Keratinocyte (primary cell): Measurements from ENCODE around the gene VWC2.

Experiments
- CTCF ChIP-seq, 3 experiments: IDR thresholded peaks in 1 of 3; conservative IDR thresholded peaks in 1 of 3; optimal IDR thresholded peaks in 1 of 3; 2 replicates in 2 of 3; 3 replicates in 1 of 3; pipeline versions ENCODE3 to v1.5.1; 2011; ENCODE audit warnings: low read length in 3 of 3, mild to moderate bottlenecking in 3 of 3, moderate library complexity in 2 of 3, control low read depth in 1 of 3, inconsistent platforms in 1 of 3; ENCODE audit not compliant: insufficient read depth in 2 of 3; ENCODE audit errors: extremely low read depth in 1 of 3
- EZH2 ChIP-seq: IDR thresholded peaks from one replicate; pipeline ENCODE4 v1.6.1; 2012; ENCODE audit warnings: inconsistent platforms, mild to moderate bottlenecking, low read length, moderate library complexity

GRCh38 chr7:49883933-49884332, 110.5 kb downstream of the VWC2 start:
- no peak for TF ChIP-seq CTCF (optimal IDR thresholded peaks at IDR 0.05 in 1 of 3, IDR thresholded peaks at IDR 0.05 in 1 of 3, conservative IDR thresholded peaks at IDR 0.05 in 1 of 3; ENCODE audit: extremely low read depth in 1 of 3, insufficient read depth in 2 of 3, low read length in 3 of 3)
- no peak for TF ChIP-seq EZH2
